Hepatocyte (in vitro differentiated cells): Measurements from ENCODE around the gene TMEM47. TPM values are rescaled to one million over a fixed set of nuclear protein-coding genes. Genes with fewer than 3 reads are reported as not detected.

Source experiments
- DNase-seq: peaks from one replicate; pipeline ENCODE4 v3.0.0-alpha.2; 2016; ENCODE audit warnings: low spot score
- H2AFZ ChIP-seq: fragments of 200-600 bp; sonication (generic); 2 replicates; pipeline ENCODE4 v1.6.0; 2016; ENCODE audit warnings: antibody characterized with exemption, mild to moderate bottlenecking
- H3K27ac ChIP-seq: fragments of 200-600 bp; sonication (generic); 2 replicates; pipeline ENCODE4 v1.5.1; 2016; ENCODE audit warnings: mild to moderate bottlenecking
- H3K27me3 ChIP-seq: fragments of 200-600 bp; sonication (generic); 2 replicates; pipeline ENCODE4 v1.6.1; 2016
- H3K36me3 ChIP-seq: fragments of 200-600 bp; sonication (generic); replicated peaks from 2 replicates; pipeline ENCODE4 v1.5.1; 2016; ENCODE audit warnings: low read depth; ENCODE audit not compliant: insufficient read depth
- H3K4me1 ChIP-seq: fragments of 200-600 bp; sonication (generic); 2 replicates; pipeline ENCODE4 v1.5.1; 2016; ENCODE audit warnings: mild to moderate bottlenecking, moderate library complexity; ENCODE audit not compliant: insufficient read depth
- H3K4me2 ChIP-seq: fragments of 200-600 bp; sonication (generic); 2 replicates; pipeline ENCODE4 v1.6.0; 2016
- H3K4me3 ChIP-seq: fragments of 200-600 bp; sonication (generic); 2 replicates; pipeline ENCODE4 v1.5.1; 2016; ENCODE audit warnings: mild to moderate bottlenecking
- H3K79me2 ChIP-seq: fragments of 200-600 bp; sonication (generic); 2 replicates; pipeline ENCODE4 v1.6.0; 2017; ENCODE audit warnings: mild to moderate bottlenecking
- H3K9me2 ChIP-seq: fragments of 200-600 bp; sonication (generic); replicated peaks from 2 replicates; pipeline ENCODE4 v1.6.0; 2017; ENCODE audit warnings: mild to moderate bottlenecking; ENCODE audit not compliant: insufficient read depth
- H3K9me3 ChIP-seq: fragments of 200-600 bp; sonication (generic); 2 replicates; pipeline ENCODE4 v1.5.1; 2016; ENCODE audit warnings: low read depth, mild to moderate bottlenecking
- H4K20me1 ChIP-seq: fragments of 200-600 bp; sonication (generic); 2 replicates; pipeline ENCODE4 v1.6.0; 2016; ENCODE audit warnings: mild to moderate bottlenecking; ENCODE audit not compliant: insufficient read depth, poor library complexity, severe bottlenecking
- EZH2 ChIP-seq: fragments of 200-600 bp; sonication (generic); IDR thresholded peaks from 2 replicates; pipeline ENCODE4 v1.6.1; 2016; ENCODE audit warnings: antibody characterized with exemption, mild to moderate bottlenecking, borderline replicate concordance
- EZH2phosphoT487 ChIP-seq: fragments of 200-600 bp; sonication (generic); IDR thresholded peaks from one replicate; pipeline ENCODE4 v1.6.1; 2018; ENCODE audit warnings: antibody characterized with exemption, mild to moderate bottlenecking, low read depth, moderate library complexity; ENCODE audit not compliant: unreplicated experiment, severe bottlenecking
- WGBS: methylation state at CpG from one replicate; pipeline ENCODE4 v1.1.6; 2016; ENCODE audit warnings: low lambda C conversion rate; ENCODE audit errors: missing lambda C conversion rate; 5-methylcytosine and 5-hydroxymethylcytosine counted together
- polyA plus RNA-seq: library from polyadenylated mRNA; unstranded; fragments of >200 nt; fragmentation: Nextera tagmentation; extraction: Ambion mirVana; gene quantifications from 2 replicates; pipeline ENCODE4 v1.2.1, GENCODE V29; 2016
- total RNA-seq: library from RNA; depleted of rRNA; stranded (reverse); fragments of >200 nt; gene quantifications from 2 replicates; pipeline ENCODE4 v1.2.3, GENCODE V29; 2014
- TF ChIP-seq, protein P1 (sequence below): fragments of 200-600 bp; sonication (generic); IDR thresholded peaks from 2 replicates; pipeline ENCODE4 v1.5.1; 2016; ENCODE audit warnings: antibody characterized with exemption, mild to moderate bottlenecking; ENCODE audit not compliant: poor library complexity

Gene TMEM47
- total and polyA plus RNA-seq, 2 experiments from 2014 or later = 20.8 to 31.2 TPM

DNA sequence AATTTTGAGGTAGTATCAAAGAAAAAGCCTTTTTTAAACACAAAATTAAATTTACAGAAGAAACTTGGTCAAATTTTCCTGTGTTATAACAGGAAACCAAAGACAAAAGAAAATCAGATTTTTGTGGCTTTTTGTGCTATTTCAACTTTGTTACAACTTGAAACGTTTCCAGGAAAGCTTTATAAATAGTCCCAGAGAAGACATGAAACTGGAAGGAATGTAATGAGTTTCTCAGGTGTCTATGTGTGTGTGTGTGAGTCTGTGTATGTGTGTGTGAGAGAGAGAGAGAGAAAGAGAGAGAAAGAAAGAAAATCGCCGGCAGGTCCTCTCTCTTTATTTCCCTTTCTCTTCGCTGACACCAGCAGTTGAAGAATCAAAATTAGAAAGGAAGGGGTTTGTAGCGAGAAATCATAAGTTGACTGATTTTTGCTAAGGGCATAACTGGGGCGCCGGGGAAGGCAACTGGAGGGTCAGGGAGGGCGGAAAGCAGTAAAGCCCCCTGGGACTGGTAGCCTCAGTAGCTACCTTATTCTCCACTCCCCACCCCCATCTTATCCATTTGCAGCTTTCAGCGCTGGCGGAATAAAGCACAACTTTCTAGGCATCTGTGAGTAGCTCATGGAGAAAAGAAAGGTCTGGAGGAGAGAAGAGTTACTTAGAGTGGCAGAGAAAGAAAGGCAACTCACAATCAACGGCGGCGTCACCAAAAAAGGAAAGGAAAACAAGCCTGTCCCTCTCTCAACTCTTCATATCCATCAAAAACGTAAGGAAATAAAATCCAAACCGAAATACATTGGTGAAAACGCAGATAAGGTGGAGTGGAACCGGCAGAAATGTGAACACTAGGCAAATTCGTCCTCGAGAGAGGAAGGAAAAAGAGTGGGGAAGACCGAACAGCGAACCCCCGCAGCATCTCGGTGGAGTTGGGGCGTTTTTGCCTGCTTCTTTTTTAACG lies 1.3 kb downstream of the TMEM47 start:
- Histone ChIP-seq H3K4me1 (no peaks in the 10 kb centered on the region), H3K36me3 (no peaks in the 10 kb centered on the region), H3K27me3 (peaks cover 11% of the 10 kb centered on the region), H3K4me2 (peak overlapping the region; percentile 87), H3K4me3 (peak overlapping the region; percentile 74), H3K79me2 (peaks cover 30% of the 10 kb centered on the region), H2AFZ (peak overlapping the region; percentile 89), H3K9me2 (no peaks in the 10 kb centered on the region), H3K9me3 (no peaks in the 10 kb centered on the region), H3K27ac (peak overlapping the region; percentile 49), H4K20me1 (no peaks in the 10 kb centered on the region)
- WGBS = 3% methylated on average over 25 of the region's 25 CpGs
- no peak for DNase-seq
- no peak for TF ChIP-seq EZH2phosphoT487
- no peak for TF ChIP-seq EZH2
- TF ChIP-seq, protein P1, sequence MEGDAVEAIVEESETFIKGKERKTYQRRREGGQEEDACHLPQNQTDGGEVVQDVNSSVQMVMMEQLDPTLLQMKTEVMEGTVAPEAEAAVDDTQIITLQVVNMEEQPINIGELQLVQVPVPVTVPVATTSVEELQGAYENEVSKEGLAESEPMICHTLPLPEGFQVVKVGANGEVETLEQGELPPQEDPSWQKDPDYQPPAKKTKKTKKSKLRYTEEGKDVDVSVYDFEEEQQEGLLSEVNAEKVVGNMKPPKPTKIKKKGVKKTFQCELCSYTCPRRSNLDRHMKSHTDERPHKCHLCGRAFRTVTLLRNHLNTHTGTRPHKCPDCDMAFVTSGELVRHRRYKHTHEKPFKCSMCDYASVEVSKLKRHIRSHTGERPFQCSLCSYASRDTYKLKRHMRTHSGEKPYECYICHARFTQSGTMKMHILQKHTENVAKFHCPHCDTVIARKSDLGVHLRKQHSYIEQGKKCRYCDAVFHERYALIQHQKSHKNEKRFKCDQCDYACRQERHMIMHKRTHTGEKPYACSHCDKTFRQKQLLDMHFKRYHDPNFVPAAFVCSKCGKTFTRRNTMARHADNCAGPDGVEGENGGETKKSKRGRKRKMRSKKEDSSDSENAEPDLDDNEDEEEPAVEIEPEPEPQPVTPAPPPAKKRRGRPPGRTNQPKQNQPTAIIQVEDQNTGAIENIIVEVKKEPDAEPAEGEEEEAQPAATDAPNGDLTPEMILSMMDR = no peak

DNA sequence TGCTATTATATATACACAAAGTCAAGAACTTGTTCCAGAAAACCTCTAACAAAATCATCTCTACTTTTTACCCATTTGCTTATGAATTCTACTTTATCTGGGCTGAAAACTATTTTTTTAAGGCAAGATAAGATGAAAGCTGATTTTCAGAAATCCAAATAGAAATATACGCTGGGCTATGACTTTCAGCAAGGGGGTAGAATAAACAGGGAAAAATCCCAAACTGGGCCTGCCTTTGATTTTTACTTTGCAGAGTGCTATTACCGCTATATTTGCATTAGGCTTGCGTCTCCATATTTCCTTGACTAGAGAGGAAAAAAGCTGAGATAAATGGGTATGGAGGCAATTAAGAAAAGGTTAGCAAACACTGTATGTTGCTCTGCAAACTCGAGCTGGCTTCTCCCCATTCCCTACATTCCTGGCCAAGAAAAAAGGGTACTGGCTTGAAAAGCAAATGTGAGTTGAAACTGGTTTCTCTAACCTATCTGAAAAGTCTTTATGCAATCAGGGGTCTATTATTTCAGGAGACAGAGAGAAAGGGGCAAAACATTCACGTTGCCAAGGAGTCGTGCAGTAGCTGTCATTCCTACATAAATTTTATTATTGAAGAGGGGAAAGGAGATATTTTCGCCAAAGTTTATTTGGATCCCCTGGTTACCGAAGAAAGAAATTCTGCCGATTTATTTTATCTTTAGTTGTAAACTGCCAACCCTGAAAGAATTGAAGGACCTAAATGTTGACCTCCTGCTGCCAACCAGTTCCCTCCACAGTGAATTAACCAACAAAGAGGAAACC lies 2.2 kb downstream of the TMEM47 start:
- H3K4me2 ChIP-seq = peak overlapping the region; percentile 87
- H3K27me3 ChIP-seq = peaks cover 11% of the 10 kb centered on the region
- H3K4me1 ChIP-seq = no peaks in the 10 kb centered on the region
- peak overlapping the region; percentile 49 for H3K27ac ChIP-seq
- WGBS = 18% methylated on average over 9 of the region's 9 CpGs
- H3K36me3 ChIP-seq = no peaks in the 10 kb centered on the region
- peaks cover 33% of the 10 kb centered on the region for H3K79me2 ChIP-seq
- H3K9me3 ChIP-seq = no peaks in the 10 kb centered on the region
- no peak for DNase-seq
- H3K9me2 ChIP-seq = no peaks in the 10 kb centered on the region
- peak overlapping the region; percentile 16 for H2AFZ ChIP-seq
- TF ChIP-seq EZH2phosphoT487 (no peak), EZH2 (peak; percentile 2)
- H3K4me3 ChIP-seq = peak overlapping the region; percentile 74
- H4K20me1 ChIP-seq = no peaks in the 10 kb centered on the region

DNA sequence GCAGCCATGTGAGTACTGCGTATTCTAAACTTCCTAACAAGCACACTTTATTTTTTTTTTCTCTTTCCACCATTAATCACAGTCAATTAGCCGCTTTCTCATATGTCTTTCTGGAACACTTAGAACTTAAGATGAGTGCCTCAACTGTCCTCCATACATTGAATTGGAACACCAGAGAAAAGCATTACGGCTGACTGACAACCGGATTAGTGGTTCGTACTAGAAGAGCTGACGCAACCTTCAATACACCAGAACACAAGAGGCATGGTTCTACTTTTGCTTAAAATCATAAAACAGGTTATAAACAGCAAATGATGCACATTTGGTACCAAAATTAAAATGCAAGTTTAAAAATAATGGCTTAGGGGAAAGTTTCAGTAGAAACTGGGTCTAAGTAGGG lies 3.3 kb downstream of the TMEM47 start:
- Histone ChIP-seq H3K79me2 (peaks cover 43% of the 10 kb centered on the region), H3K27ac (peak overlapping the region; percentile 49)

More for the DNA sequence above, 3.3 kb downstream of the TMEM47 start:
- no peak overlapping the region for H2AFZ ChIP-seq
- no peaks in the 10 kb centered on the region for H3K9me3 ChIP-seq
- H3K4me1 ChIP-seq = no peaks in the 10 kb centered on the region
- H4K20me1 ChIP-seq = no peaks in the 10 kb centered on the region
- peak overlapping the region; percentile 87 for H3K4me2 ChIP-seq
- DNase-seq = no peak
- WGBS = 48% methylated on average over 6 of the region's 6 CpGs
- TF ChIP-seq EZH2phosphoT487 = no peak
- TF ChIP-seq, protein P1 = no peak
- no peak for TF ChIP-seq EZH2
- H3K27me3 ChIP-seq = peaks cover 11% of the 10 kb centered on the region
- H3K36me3 ChIP-seq = no peaks in the 10 kb centered on the region
- peak overlapping the region; percentile 74 for H3K4me3 ChIP-seq
- no peaks in the 10 kb centered on the region for H3K9me2 ChIP-seq
